Measurements from ENCODE around the gene COX20. TPM values are rescaled to one million over a fixed set of nuclear protein-coding genes. Genes with fewer than 3 reads are reported as not detected.
"Not testable (repeated sequence)": the region's sequence is repeated elsewhere in the genome, so short reads cannot be mapped to it uniquely, and the experiment has no call there.

The COX20 gene
- total RNA-seq, 1 donor: 9.7 TPM

- no peak for DNase-seq (ENCODE audit: low read depth in 2 of 3, low spot score in 2 of 3)
Observed at GRCh38 chr1:244821134-244821533, 14.3 kb upstream of the COX20 start.

GRCh38 chr1:244822878-244823277 lies 12.6 kb upstream of the COX20 start:
- DNase-seq (ENCODE audit: low read depth in 2 of 3, low spot score in 2 of 3): no peak

- no peak for DNase-seq (ENCODE audit: low read depth in 2 of 3, low spot score in 2 of 3)
Observed at GRCh38 chr1:244826712-244827111, 8.7 kb upstream of the COX20 start.

- no peak for DNase-seq (ENCODE audit: low read depth in 2 of 3, low spot score in 2 of 3)
Observed at GRCh38 chr1:244830639-244831038, 4.8 kb upstream of the COX20 start.

- DNase-seq (ENCODE audit: low read depth in 2 of 3, low spot score in 2 of 3): not testable (repeated sequence)
Observed at GRCh38 chr1:244833260-244833659, 2.2 kb upstream of the COX20 start.

- peak in 2 of 3 donors; percentile 78 to 87 for DNase-seq (ENCODE audit: low read depth in 2 of 3, low spot score in 2 of 3)
Observed at GRCh38 chr1:244833734-244834542, 1.5 kb upstream of the COX20 start.

- peak; percentile 84 to 97 (median 96) for DNase-seq (ENCODE audit: low read depth in 2 of 3, low spot score in 2 of 3)
Observed at GRCh38 chr1:244834543-244835275, 749 bp upstream of the COX20 start.

GRCh38 chr1:244836135-244836521 lies 670 bp downstream of the COX20 start:
- no peak for DNase-seq (ENCODE audit: low read depth in 2 of 3, low spot score in 2 of 3)

GRCh38 chr1:244836584-244836983 lies 1.1 kb downstream of the COX20 start:
- DNase-seq (ENCODE audit: low read depth in 2 of 3, low spot score in 2 of 3): no peak

GRCh38 chr1:244837597-244838258 lies 2.3 kb downstream of the COX20 start:
- DNase-seq (ENCODE audit: low read depth in 2 of 3, low spot score in 2 of 3): no peak

- no peak for DNase-seq (ENCODE audit: low read depth in 2 of 3, low spot score in 2 of 3)
Observed at GRCh38 chr1:244839656-244840055, 4.2 kb downstream of the COX20 start.

GRCh38 chr1:244840219-244840794 lies 4.8 kb downstream of the COX20 start:
- no peak for DNase-seq (ENCODE audit: low read depth in 2 of 3, low spot score in 2 of 3)

GRCh38 chr1:244841273-244841927 lies 5.9 kb downstream of the COX20 start:
- no peak for DNase-seq (ENCODE audit: low read depth in 2 of 3, low spot score in 2 of 3)

- DNase-seq (ENCODE audit: low read depth in 2 of 3, low spot score in 2 of 3): no peak
Observed at GRCh38 chr1:244843148-244843978, 7.9 kb downstream of the COX20 start.

GRCh38 chr1:244844155-244845121 lies 9.0 kb downstream of the COX20 start:
- no peak for DNase-seq (ENCODE audit: low read depth in 2 of 3, low spot score in 2 of 3)

- DNase-seq (ENCODE audit: low read depth in 2 of 3, low spot score in 2 of 3): no peak
Observed at GRCh38 chr1:244846653-244847052, 11.2 kb downstream of the COX20 start.

GRCh38 chr1:244849189-244849866 lies 13.9 kb downstream of the COX20 start:
- DNase-seq (ENCODE audit: low read depth in 2 of 3, low spot score in 2 of 3): no peak

Measured in hematopoietic multipotent progenitor cell (in vitro differentiated cells).